Vagina (tissue), 2 donors: ENCODE data around the gene ROBO4.

Experiments
- POLR2A ChIP-seq, 2 donors: fragments of 450-650 bp; IDR thresholded peaks; one replicate each; pipeline ENCODE4 v1.6.1; 2017; ENCODE audit warnings: antibody characterized with exemption in 2 of 2, mild to moderate bottlenecking in 2 of 2, moderate library complexity in 2 of 2
- POLR2AphosphoS5 ChIP-seq, 2 donors: sonication (generic); formaldehyde crosslinking; IDR thresholded peaks; one replicate each; pipeline ENCODE4 v1.9.0; 2017; ENCODE audit warnings: antibody characterized with exemption in 2 of 2, mild to moderate bottlenecking in 2 of 2, low read depth in 1 of 2; ENCODE audit not compliant: insufficient read depth in 1 of 2
- TF ChIP-seq, protein P1 (sequence below), 3 experiments: fragments of 450-650 bp in 2 of 3; fragments of 200-600 bp in 1 of 3; sonication (generic) in 1 of 3; IDR thresholded peaks; one replicate each; pipeline ENCODE4 v1.5.1; 2017 to 2019; ENCODE audit warnings: antibody characterized with exemption in 3 of 3, mild to moderate bottlenecking in 2 of 3, moderate library complexity in 2 of 3

DNA sequence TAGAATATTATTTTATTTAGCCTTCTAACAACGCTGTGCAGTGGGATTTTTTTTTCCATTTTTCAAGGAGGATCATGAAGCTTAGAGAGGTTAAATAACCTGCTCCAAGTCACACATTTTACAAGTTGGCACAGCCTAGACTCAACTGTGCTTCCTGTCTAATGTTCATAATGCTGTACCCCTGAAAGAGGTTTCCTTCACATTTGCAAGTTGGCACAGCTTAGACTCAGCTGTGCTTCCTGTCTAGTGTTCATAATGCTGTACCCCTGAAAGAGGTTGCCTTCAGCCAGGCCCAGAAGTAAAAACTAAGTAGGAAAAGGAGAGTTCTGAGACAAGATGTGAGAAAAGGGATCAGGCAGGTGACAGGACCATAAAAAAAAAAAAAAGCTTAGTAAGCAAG lies 46.1 kb upstream of the ROBO4 start:
- TF ChIP-seq, protein P1, sequence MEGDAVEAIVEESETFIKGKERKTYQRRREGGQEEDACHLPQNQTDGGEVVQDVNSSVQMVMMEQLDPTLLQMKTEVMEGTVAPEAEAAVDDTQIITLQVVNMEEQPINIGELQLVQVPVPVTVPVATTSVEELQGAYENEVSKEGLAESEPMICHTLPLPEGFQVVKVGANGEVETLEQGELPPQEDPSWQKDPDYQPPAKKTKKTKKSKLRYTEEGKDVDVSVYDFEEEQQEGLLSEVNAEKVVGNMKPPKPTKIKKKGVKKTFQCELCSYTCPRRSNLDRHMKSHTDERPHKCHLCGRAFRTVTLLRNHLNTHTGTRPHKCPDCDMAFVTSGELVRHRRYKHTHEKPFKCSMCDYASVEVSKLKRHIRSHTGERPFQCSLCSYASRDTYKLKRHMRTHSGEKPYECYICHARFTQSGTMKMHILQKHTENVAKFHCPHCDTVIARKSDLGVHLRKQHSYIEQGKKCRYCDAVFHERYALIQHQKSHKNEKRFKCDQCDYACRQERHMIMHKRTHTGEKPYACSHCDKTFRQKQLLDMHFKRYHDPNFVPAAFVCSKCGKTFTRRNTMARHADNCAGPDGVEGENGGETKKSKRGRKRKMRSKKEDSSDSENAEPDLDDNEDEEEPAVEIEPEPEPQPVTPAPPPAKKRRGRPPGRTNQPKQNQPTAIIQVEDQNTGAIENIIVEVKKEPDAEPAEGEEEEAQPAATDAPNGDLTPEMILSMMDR (IDR thresholded peaks at IDR 0.05), result no peak
- TF ChIP-seq POLR2AphosphoS5 (IDR thresholded peaks at IDR 0.05; ENCODE audit: insufficient read depth in 1 of 2, low read depth in 1 of 2) (no peak), POLR2A (IDR thresholded peaks at IDR 0.05) (no peak)
